Gastrocnemius medialis (tissue), 4 donors: ENCODE data around the gene PAQR5. TPM values are rescaled to one million over a fixed set of nuclear protein-coding genes. Genes with fewer than 3 reads are reported as not detected.

Experiments used
- ATAC-seq, 2 donors: fragments of 150-250 bp; one replicate each; pipeline ENCODE4 v1.9.1; 2016
- DNase-seq, 2 donors: peaks; one replicate each; pipeline ENCODE4 v3.0.0-alpha.2; 2019
- H3K27ac ChIP-seq, 4 donors: fragments of 200-600 bp; sonication (generic); 1 replicate in 1 of 4; 2 replicates in 3 of 4; pipeline ENCODE4 v1.5.1; 2016 to 2018; ENCODE audit warnings: mild to moderate bottlenecking in 2 of 4, moderate library complexity in 1 of 4
- H3K27me3 ChIP-seq, 3 donors: fragments of 200-600 bp; sonication (generic) in 2 of 3; 1 replicate in 1 of 3; 2 replicates in 2 of 3; pipeline versions ENCODE4 v1.5.1 to v1.6.0; 2016 to 2019; ENCODE audit warnings: mild to moderate bottlenecking in 1 of 3, moderate library complexity in 1 of 3
- H3K36me3 ChIP-seq, 2 donors: fragments of 200-600 bp; sonication (generic) in 1 of 2; one replicate each; pipeline ENCODE4 v1.5.1; 2017 to 2018
- H3K4me1 ChIP-seq, 2 donors: fragments of 200-600 bp; sonication (generic) in 1 of 2; one replicate each; pipeline ENCODE4 v1.5.1; 2016 to 2017; ENCODE audit warnings: mild to moderate bottlenecking in 2 of 2
- H3K4me3 ChIP-seq, 4 donors: fragments of 200-600 bp; sonication (generic) in 3 of 4; 1 replicate in 1 of 4; 2 replicates in 3 of 4; pipeline ENCODE4 v1.5.1; 2016 to 2019; ENCODE audit warnings: mild to moderate bottlenecking in 2 of 4
- H3K9me3 ChIP-seq, 3 donors: fragments of 200-600 bp; sonication (generic) in 2 of 3; 1 replicate in 1 of 3; 2 replicates in 2 of 3; pipeline ENCODE4 v1.5.1; 2016 to 2019
- CTCF ChIP-seq, 5 experiments: fragments of 450-650 bp in 3 of 5; fragments of 200-600 bp in 2 of 5; sonication (generic) in 2 of 5; IDR thresholded peaks in 4 of 5; conservative IDR thresholded peaks in 1 of 5; 1 replicate in 4 of 5; 2 replicates in 1 of 5; pipeline ENCODE4 v1.5.1; 2016 to 2019; ENCODE audit warnings: antibody characterized with exemption in 5 of 5, mild to moderate bottlenecking in 3 of 5, moderate library complexity in 3 of 5
- POLR2A ChIP-seq, 2 donors: fragments of 450-650 bp; IDR thresholded peaks; one replicate each; pipeline ENCODE4 v1.6.1; 2017; ENCODE audit warnings: antibody characterized with exemption in 2 of 2, mild to moderate bottlenecking in 2 of 2, moderate library complexity in 2 of 2
- in situ Hi-C, 4 donors: fragments of 200-750 bp; cut with MboI; loops; one replicate each; pipeline versions ENCODE4 v1.15.0 to v1.8.0; 2017; ENCODE audit warnings: low sequenced_read_pairs in 4 of 4
- intact Hi-C: fragments of 100-400 bp; cut with DNase I; formaldehyde crosslinking; loops from one replicate; pipeline ENCODE4 v1.15.1; 2023; ENCODE audit warnings: low total_unique reads
- total RNA-seq, 4 donors: library from RNA; depleted of rRNA; stranded (reverse); fragments of >200 nt; gene quantifications; one replicate each; pipeline versions ENCODE4 v1.1.0 to v1.2.3, GENCODE V29; 2016

PAQR5 gene
- total RNA-seq, 4 donors from 2014 or later, result 0.07 to 0.10 (median 0.10) TPM; not detected in 1

- DNase-seq (no peak), ATAC-seq (no peak)
- TF ChIP-seq POLR2A (IDR thresholded peaks at IDR 0.05) (no peak), CTCF (IDR thresholded peaks at IDR 0.05 in 4 of 5, conservative IDR thresholded peaks at IDR 0.05 in 1 of 5) (no peak)
- Histone ChIP-seq H3K27ac (no peak overlapping the region), H3K36me3 (no peaks in the 10 kb centered on the region), H3K4me1 (no peaks in the 10 kb centered on the region), H3K9me3 (no peaks in the 10 kb centered on the region), H3K27me3 (no peaks in the 10 kb centered on the region), H3K4me3 (no peak overlapping the region)
- in situ Hi-C loops (no loop called here), intact Hi-C loops (no loop called here)
Observed at GRCh38 chr15:69389426-69389825, 90.7 kb downstream of the PAQR5 start.

GRCh38 chr15:69390575-69390974 is 91.9 kb downstream of the PAQR5 start:
- H3K27me3 ChIP-seq, result no peaks in the 10 kb centered on the region
- H3K36me3 ChIP-seq, result no peaks in the 10 kb centered on the region
- no peaks in the 10 kb centered on the region for H3K9me3 ChIP-seq
- no peaks in the 10 kb centered on the region for H3K4me1 ChIP-seq
- H3K4me3 ChIP-seq, result no peak overlapping the region
- intact Hi-C loops, result no loop called here
- no peak for ATAC-seq
- in situ Hi-C loops, result no loop called here
- H3K27ac ChIP-seq, result no peak overlapping the region
- no peak for DNase-seq
- TF ChIP-seq CTCF (IDR thresholded peaks at IDR 0.05 in 4 of 5, conservative IDR thresholded peaks at IDR 0.05 in 1 of 5), result no peak
- TF ChIP-seq POLR2A (IDR thresholded peaks at IDR 0.05), result no peak

GRCh38 chr15:69391046-69391757 is 92.5 kb downstream of the PAQR5 start:
- intact Hi-C loops, result no loop called here
- no peaks in the 10 kb centered on the region for H3K36me3 ChIP-seq
- no peaks in the 10 kb centered on the region for H3K27me3 ChIP-seq
- no peak overlapping the region for H3K27ac ChIP-seq
- DNase-seq (no peak), ATAC-seq (no peak)
- in situ Hi-C loops, result no loop called here
- TF ChIP-seq POLR2A (IDR thresholded peaks at IDR 0.05), result no peak
- H3K9me3 ChIP-seq, result no peaks in the 10 kb centered on the region
- no peak overlapping the region for H3K4me3 ChIP-seq
- H3K4me1 ChIP-seq, result no peaks in the 10 kb centered on the region

GRCh38 chr15:69392352-69392751 is 93.6 kb downstream of the PAQR5 start:
- DNase-seq (no peak), ATAC-seq (no peak)
- no peaks in the 10 kb centered on the region for H3K27me3 ChIP-seq
- no peak for TF ChIP-seq CTCF (IDR thresholded peaks at IDR 0.05 in 4 of 5, conservative IDR thresholded peaks at IDR 0.05 in 1 of 5)
- no peak for TF ChIP-seq POLR2A (IDR thresholded peaks at IDR 0.05)
- in situ Hi-C loops (no loop called here), intact Hi-C loops (no loop called here)
- no peaks in the 10 kb centered on the region for H3K4me1 ChIP-seq
- no peaks in the 10 kb centered on the region for H3K9me3 ChIP-seq
- H3K4me3 ChIP-seq, result no peak overlapping the region
- no peak overlapping the region for H3K27ac ChIP-seq
- H3K36me3 ChIP-seq, result no peaks in the 10 kb centered on the region

GRCh38 chr15:69393831-69394491 is 95.2 kb downstream of the PAQR5 start:
- no peaks in the 10 kb centered on the region for H3K27me3 ChIP-seq
- no peak overlapping the region for H3K4me3 ChIP-seq
- no peaks in the 10 kb centered on the region for H3K9me3 ChIP-seq
- no peak overlapping the region for H3K27ac ChIP-seq
- in situ Hi-C loops (no loop called here), intact Hi-C loops (loop anchor here (1.0 kb wide), 1 partner anchor 335 kb away; no protein-coding TSS in a partner anchor)
- no peak for ATAC-seq
- no peaks in the 10 kb centered on the region for H3K36me3 ChIP-seq
- no peak for DNase-seq
- no peak for TF ChIP-seq POLR2A (IDR thresholded peaks at IDR 0.05)
- no peak for TF ChIP-seq CTCF (IDR thresholded peaks at IDR 0.05 in 4 of 5, conservative IDR thresholded peaks at IDR 0.05 in 1 of 5)
- H3K4me1 ChIP-seq, result no peaks in the 10 kb centered on the region
